Neural cell (in vitro differentiated cells): ENCODE results near the gene TBX2. TPM values are rescaled to one million over a fixed set of nuclear protein-coding genes. Genes with fewer than 3 reads are reported as not detected.

Experiments used
- CTCF ChIP-seq: fragments of 450-650 bp; IDR thresholded peaks from 2 replicates; pipeline ENCODE4 v1.5.1; 2014; ENCODE audit warnings: antibody characterized with exemption, mild to moderate bottlenecking, moderate library complexity; ENCODE audit not compliant: poor library complexity, severe bottlenecking
- polyA plus RNA-seq: library from polyadenylated mRNA; depleted of rRNA; stranded (reverse); fragments of >200 nt; gene quantifications from 2 replicates; pipeline ENCODE4 v1.2.3, GENCODE V29; 2014

TBX2 gene
- polyA plus RNA-seq, 1 donor from 2014 or later = not detected

- no peak for TF ChIP-seq CTCF
Observed at GRCh38 chr17:61458421-61459141, 58.9 kb downstream of the TBX2 start (continued).

Other genes starting within 250 kb of the TBX2 start
- not detected in 2 replicates for gene TBX4, start 52.6 kb downstream of the TBX2 start, polyA plus RNA-seq
- gene NACA2, start 191.4 kb downstream of the TBX2 start, polyA plus RNA-seq = not detected in 2 replicates